Activated CD8-positive, alpha-beta T cell treated with anti-CD3 and anti-CD28 coated beads for 36 hours (primary cell): ENCODE results near the gene ATRIP. TPM values are rescaled to one million over a fixed set of nuclear protein-coding genes. Genes with fewer than 3 reads are reported as not detected.
"Not testable (repeated sequence)": the region's sequence is repeated elsewhere in the genome, so short reads cannot be mapped to it uniquely, and the experiment has no call there.

Experiments
- ATAC-seq: fragments of 200-7000 bp; cut with Tn5 transposase; one replicate; pipeline ENCODE4 v1.10.0; 2021; ENCODE audit warnings: mild to moderate bottlenecking, moderate library complexity
- CTCF ChIA-PET: fragments of 350-600 bp; sonication (Branson Sonifier 250); formaldehyde crosslinking; loops from one replicate; lab custom pipeline; 2021; ENCODE audit warnings: antibody characterized with exemption; lab: Charles Lee
- POLR2A ChIA-PET: fragments of 350-600 bp; sonication (Branson Sonifier 250); formaldehyde crosslinking; loops from one replicate; lab custom pipeline; 2021; ENCODE audit warnings: antibody characterized with exemption; lab: Charles Lee
- DNase-seq: peaks from one replicate; pipeline ENCODE4 v3.0.0-alpha.2; 2020
- H3K27ac Mint-ChIP-seq: one replicate; pipeline ENCODE4 v1.8.0; 2021; ENCODE audit warnings: mild to moderate bottlenecking, mixed read lengths
- H3K27me3 Mint-ChIP-seq: one replicate; pipeline ENCODE4 v1.8.0; 2021; ENCODE audit warnings: mixed read lengths
- H3K36me3 Mint-ChIP-seq: one replicate; pipeline ENCODE4 v1.8.0; 2021; ENCODE audit warnings: low read depth, mixed read lengths
- H3K4me1 Mint-ChIP-seq: one replicate; pipeline ENCODE4 v1.8.0; 2021; ENCODE audit warnings: low read depth, mixed read lengths
- H3K4me3 Mint-ChIP-seq: one replicate; pipeline ENCODE4 v1.8.0; 2021; ENCODE audit warnings: mild to moderate bottlenecking, moderate library complexity, mixed read lengths
- H3K9me3 Mint-ChIP-seq: one replicate; pipeline ENCODE4 v1.8.0; 2021; ENCODE audit warnings: mixed read lengths
- intact Hi-C: fragments of 100-400 bp; cut with micrococcal nuclease; formaldehyde crosslinking; loops from one replicate; pipeline ENCODE4 v1.10.0; 2022
- total RNA-seq, 2 experiments: library from RNA; stranded (reverse); gene quantifications; one replicate each; pipeline ENCODE4 v1.2.3, GENCODE V29; 2021
- TF ChIP-seq, protein P1 (sequence below): fragments of 200-600 bp; IDR thresholded peaks from one replicate; pipeline ENCODE4 v1.8.0; 2022; ENCODE audit warnings: antibody characterized with exemption, mild to moderate bottlenecking

The ATRIP gene
- total RNA-seq, 2 experiments from 2014 or later: 12.4 to 15.0 TPM

DNA sequence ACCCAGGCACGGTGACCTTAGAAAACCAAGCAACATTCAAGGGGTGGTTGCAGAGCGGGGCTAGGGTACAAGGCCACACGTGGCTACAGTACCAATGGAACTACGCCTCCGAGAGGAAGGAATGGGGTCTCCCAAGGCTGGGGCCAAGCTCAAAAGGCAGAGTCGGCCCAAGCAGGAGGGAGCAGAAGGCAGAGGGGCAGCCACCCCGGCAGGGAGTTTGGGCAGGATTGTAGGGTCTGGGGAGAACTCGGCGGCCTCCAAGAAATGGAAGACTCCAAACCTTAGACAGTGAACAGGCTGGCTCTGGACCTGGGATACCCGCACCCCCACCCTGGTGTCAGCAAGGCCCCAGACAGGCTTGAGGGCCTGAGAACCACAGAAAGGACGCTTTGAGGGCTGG lies 28.7 kb downstream of the ATRIP start:
- Mint-ChIP-seq H3K9me3 (no peaks in the 10 kb centered on the region), H3K4me3 (no peak overlapping the region), H3K4me1 (peaks cover 50% of the 10 kb centered on the region), H3K27me3 (no peaks in the 10 kb centered on the region), H3K36me3 (peaks cover 7% of the 10 kb centered on the region), H3K27ac (peak overlapping the region; percentile 71)
- TF ChIP-seq, protein P1, sequence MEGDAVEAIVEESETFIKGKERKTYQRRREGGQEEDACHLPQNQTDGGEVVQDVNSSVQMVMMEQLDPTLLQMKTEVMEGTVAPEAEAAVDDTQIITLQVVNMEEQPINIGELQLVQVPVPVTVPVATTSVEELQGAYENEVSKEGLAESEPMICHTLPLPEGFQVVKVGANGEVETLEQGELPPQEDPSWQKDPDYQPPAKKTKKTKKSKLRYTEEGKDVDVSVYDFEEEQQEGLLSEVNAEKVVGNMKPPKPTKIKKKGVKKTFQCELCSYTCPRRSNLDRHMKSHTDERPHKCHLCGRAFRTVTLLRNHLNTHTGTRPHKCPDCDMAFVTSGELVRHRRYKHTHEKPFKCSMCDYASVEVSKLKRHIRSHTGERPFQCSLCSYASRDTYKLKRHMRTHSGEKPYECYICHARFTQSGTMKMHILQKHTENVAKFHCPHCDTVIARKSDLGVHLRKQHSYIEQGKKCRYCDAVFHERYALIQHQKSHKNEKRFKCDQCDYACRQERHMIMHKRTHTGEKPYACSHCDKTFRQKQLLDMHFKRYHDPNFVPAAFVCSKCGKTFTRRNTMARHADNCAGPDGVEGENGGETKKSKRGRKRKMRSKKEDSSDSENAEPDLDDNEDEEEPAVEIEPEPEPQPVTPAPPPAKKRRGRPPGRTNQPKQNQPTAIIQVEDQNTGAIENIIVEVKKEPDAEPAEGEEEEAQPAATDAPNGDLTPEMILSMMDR: no peak
- POLR2A ChIA-PET: interaction anchor here (1.0 to 3.6 kb wide), 2 partner anchors 8 to 29 kb away, joined by 4 to 11 read pairs; partner anchors contain the start of gene SHISA5
- DNase-seq (no peak), ATAC-seq (no peak)
- intact Hi-C loops: no loop called here
- CTCF ChIA-PET: interaction anchor here (2.7 kb wide), 1 partner anchor 32 kb away, joined by 8 read pairs; no protein-coding TSS in a partner anchor

DNA sequence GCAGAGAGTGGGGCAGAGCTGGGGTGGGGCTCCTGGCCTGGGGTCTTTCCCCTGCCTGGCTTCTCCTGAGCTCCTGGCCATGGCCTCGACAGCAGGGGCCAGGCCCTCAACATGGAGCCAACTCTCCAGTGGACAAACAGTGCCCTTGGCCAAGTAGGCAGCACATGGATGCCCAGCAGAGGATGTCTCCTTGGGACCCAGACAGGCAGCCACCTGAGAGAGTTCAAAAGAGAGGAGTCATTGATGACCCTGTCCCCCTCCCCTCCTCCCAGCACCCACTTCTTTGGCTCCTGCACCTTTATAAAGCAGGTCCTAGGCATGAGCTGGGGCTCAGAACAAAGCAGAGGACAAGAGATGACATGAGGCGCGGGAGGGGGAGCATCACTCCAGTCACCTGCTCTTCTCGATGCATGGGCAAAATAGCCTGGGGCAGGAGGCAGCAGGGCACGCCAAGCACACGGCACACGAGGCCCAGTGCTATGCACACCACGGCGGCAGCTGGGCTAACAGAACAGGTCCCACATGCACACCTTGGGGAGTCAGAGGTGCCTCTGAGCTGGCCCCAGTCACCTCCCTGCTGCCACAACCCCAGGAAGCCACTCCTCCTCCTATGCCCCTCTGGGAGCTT lies 30.0 kb downstream of the ATRIP start:
- CTCF ChIA-PET: interaction anchor here (1.0 to 1.5 kb wide), 4 partner anchors 31 to 81 kb away, joined by 3 to 5 read pairs (median 3); no protein-coding TSS in a partner anchor
- peaks cover 42% of the 10 kb centered on the region for H3K4me1 Mint-ChIP-seq
- peaks cover 3% of the 10 kb centered on the region for H3K36me3 Mint-ChIP-seq
- no peaks in the 10 kb centered on the region for H3K27me3 Mint-ChIP-seq
- intact Hi-C loops: no loop called here
- TF ChIP-seq, protein P1: no peak
- POLR2A ChIA-PET: interaction anchor here (1.0 to 2.9 kb wide), 4 partner anchors 9 to 40 kb away, joined by 3 to 18 read pairs (median 4); a partner anchor contains a TSS
- peak overlapping the region; percentile 34 for H3K27ac Mint-ChIP-seq
- no peaks in the 10 kb centered on the region for H3K9me3 Mint-ChIP-seq
- no peak for DNase-seq
- no peak overlapping the region for H3K4me3 Mint-ChIP-seq
- no peak for ATAC-seq

DNA sequence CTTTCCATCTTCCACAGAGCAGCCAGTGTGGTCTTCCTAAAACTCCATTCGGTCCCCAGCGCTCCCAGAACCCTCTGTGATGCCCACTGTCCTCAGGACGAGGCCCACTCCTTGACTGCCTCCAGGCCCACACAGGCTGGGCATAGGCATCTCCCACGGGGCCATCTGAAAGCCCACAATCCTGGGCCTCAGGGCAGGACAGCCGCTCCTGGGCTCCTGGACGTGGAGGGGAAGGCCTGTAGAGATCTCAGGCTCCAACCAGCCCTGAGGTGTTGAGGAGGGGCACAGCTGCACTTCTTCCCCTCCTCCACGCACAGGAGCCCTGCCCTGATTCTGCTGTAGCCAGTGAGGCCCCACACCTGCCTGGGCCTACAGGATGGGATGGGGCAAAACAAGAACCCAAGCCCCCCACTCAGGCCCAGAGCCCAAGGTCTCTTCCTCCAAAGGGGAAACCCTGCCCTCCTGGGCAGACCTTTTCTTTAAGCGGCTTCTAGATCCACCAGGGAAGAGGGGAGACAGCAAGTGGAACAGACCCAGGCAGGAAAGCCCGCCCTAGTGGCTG lies 31.5 kb downstream of the ATRIP start:
- DNase-seq: no peak
- POLR2A ChIA-PET: interaction anchor here (1.0 to 2.9 kb wide), 2 partner anchors 11 to 37 kb away, joined by 3 to 18 read pairs; a partner anchor contains a TSS
- peak overlapping the region; percentile 98 for H3K27ac Mint-ChIP-seq
- H3K4me1 Mint-ChIP-seq: peaks cover 42% of the 10 kb centered on the region
- no peaks in the 10 kb centered on the region for H3K9me3 Mint-ChIP-seq
- ATAC-seq: no peak
- intact Hi-C loops: no loop called here
- TF ChIP-seq, protein P1: no peak
- H3K27me3 Mint-ChIP-seq: no peaks in the 10 kb centered on the region
- CTCF ChIA-PET: interaction anchor here (1.5 to 1.8 kb wide), 2 partner anchors 29 to 42 kb away, joined by 4 to 5 read pairs; no protein-coding TSS in a partner anchor
- H3K4me3 Mint-ChIP-seq: peak overlapping the region; percentile 68
- peaks cover 3% of the 10 kb centered on the region for H3K36me3 Mint-ChIP-seq

DNA sequence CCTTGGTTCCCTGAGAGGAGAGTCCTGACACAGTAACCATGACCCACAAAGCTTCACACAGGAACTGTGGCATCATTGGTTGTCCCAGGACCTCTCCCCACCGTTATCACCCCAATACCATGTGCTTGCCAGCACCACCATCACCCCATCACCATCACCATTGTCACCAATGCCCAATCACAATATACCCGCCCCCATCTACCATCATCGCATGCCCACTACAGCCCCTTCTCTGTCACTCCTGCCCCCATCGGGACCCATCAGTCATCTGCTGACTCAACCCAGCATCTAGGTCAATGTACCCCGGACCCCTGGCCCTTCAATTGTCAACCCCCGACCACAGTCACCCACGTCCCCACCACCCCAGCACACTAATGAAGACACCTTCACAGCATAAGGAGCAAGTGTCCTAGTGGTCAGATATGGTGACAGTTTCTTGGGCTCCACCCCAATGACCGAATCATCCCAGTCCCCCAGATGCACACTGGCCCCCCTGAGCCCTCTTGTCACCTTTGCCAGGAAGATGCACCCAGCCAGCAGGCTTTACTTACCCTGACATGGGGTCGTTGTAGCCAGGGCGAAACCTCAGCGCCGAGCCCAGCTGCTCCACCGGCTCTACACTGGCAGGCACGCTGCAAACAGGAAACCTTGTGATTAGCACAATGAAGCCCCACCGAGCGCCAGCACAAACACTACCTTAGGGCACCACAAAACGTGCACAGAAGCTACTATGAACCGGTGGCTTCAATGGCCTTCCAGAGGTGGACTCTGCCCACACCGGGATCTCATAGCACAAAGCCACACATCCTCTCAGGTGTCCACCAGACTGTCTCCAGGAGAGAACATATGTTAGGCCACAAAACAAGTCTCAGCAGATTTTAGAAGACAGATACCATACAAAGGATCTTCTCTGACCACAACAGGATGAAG lies 32.4 kb downstream of the ATRIP start:
- POLR2A ChIA-PET: interaction anchor here (0.8 to 2.9 kb wide), 3 partner anchors 9 to 25 kb away, joined by 3 to 18 read pairs (median 3); a partner anchor contains a TSS

DNA sequence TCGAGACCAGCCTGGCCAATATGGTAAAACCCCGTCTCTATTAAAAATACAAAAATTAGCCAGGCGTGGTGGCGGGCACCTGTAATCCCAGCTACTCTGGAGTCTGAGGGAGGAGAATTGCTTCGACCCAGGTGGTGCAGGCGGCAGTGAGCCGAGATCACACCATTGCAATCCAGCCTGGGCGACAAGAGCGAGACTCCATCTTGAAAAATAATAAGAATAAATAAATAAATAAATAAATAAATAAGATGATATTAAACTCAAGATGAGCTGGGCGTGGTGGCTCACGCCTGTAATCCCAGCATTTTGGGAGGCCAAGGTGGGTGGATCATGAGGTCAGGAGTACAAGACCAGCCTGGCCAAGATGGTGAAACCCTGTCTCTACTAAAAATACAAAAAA lies 34.4 kb downstream of the ATRIP start:
- CTCF ChIA-PET, H3K36me3 Mint-ChIP-seq, ATAC-seq, H3K9me3 Mint-ChIP-seq, intact Hi-C loops, H3K27ac Mint-ChIP-seq, DNase-seq, H3K4me3 Mint-ChIP-seq, H3K27me3 Mint-ChIP-seq: not testable (repeated sequence)
- peaks cover 30% of the 10 kb centered on the region for H3K4me1 Mint-ChIP-seq
- POLR2A ChIA-PET: interaction anchor here (0.6 to 0.9 kb wide), 2 partner anchors 34 to 166 kb away, joined by 3 read pairs; no protein-coding TSS in a partner anchor

More for the DNA sequence above, 32.4 kb downstream of the ATRIP start:
- Mint-ChIP-seq H3K27ac (peak overlapping the region; percentile 98), H3K4me3 (peak overlapping the region; percentile 68), H3K36me3 (peaks cover 3% of the 10 kb centered on the region), H3K27me3 (no peaks in the 10 kb centered on the region), H3K4me1 (peaks cover 35% of the 10 kb centered on the region), H3K9me3 (no peaks in the 10 kb centered on the region)
- intact Hi-C loops: no loop called here
- DNase-seq: peak; percentile 80
- CTCF ChIA-PET: interaction anchor here (0.7 to 1.8 kb wide), 2 partner anchors 28 to 43 kb away, joined by 3 to 4 read pairs; no protein-coding TSS in a partner anchor
- peak; percentile 79 for ATAC-seq
- TF ChIP-seq, protein P1: no peak

DNA sequence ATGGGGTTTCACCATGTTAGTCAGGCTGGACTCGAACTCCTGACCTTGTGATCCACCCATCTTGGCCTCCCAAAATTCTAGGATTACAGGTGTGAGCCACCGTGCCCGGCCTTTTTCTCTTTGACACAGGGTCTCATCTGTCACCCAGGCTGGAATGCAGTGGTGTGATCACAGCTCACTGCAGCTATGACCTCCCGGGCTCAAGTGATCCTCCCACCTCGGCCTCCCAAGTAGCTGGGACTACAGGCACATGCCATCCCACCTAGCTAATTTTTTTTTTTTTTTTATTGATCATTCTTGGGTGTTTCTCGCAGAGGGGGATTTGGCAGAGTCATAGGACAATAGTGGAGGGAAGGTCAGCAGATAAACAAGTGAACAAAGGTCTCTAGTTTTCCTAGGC lies 36.3 kb downstream of the ATRIP start:
- H3K9me3 Mint-ChIP-seq, H3K27ac Mint-ChIP-seq, H3K4me3 Mint-ChIP-seq, POLR2A ChIA-PET, intact Hi-C loops, H3K36me3 Mint-ChIP-seq, H3K27me3 Mint-ChIP-seq, DNase-seq, ATAC-seq: not testable (repeated sequence)
- CTCF ChIA-PET: interaction anchor here (1.0 kb wide), 1 partner anchor 10 kb away, joined by 4 read pairs; no protein-coding TSS in a partner anchor
- H3K4me1 Mint-ChIP-seq: peaks cover 21% of the 10 kb centered on the region
